LNCaP clone FGC (cell line): Measurements from ENCODE around the gene TRAK1.

ENCODE experiments used
- DNase-seq: peaks from one replicate; pipeline ENCODE4 v3.0.0-alpha.2; 2011; ENCODE audit warnings: low read depth
- H3K4me3 ChIP-seq: 2 replicates; pipeline ENCODE4 v1.5.1; 2011; ENCODE audit warnings: mild to moderate bottlenecking, low read depth, low read length, control low read depth
- CTCF ChIP-seq: IDR thresholded peaks from 2 replicates; pipeline ENCODE4 v1.5.1; 2012; ENCODE audit warnings: mild to moderate bottlenecking; ENCODE audit not compliant: control insufficient read depth, insufficient read depth; ENCODE audit errors: extremely low read depth

The TRAK1 gene

GRCh38 chr3:42117175-42118008 lies 26.2 kb downstream of the TRAK1 start:
- H3K4me3 ChIP-seq: no peak overlapping the region
- peak; percentile 72 for TF ChIP-seq CTCF
- no peak for DNase-seq

GRCh38 chr3:42118762-42119361 lies 27.7 kb downstream of the TRAK1 start:
- no peak overlapping the region for H3K4me3 ChIP-seq
- TF ChIP-seq CTCF: peak; percentile 71
- DNase-seq: no peak

GRCh38 chr3:42119561-42120355 lies 28.6 kb downstream of the TRAK1 start:
- no peak for TF ChIP-seq CTCF
- no peak overlapping the region for H3K4me3 ChIP-seq

GRCh38 chr3:42120866-42121265 lies 29.7 kb downstream of the TRAK1 start:
- no peak for TF ChIP-seq CTCF
- no peak for DNase-seq
- no peak overlapping the region for H3K4me3 ChIP-seq

More at GRCh38 chr3:42119561-42120355, 28.6 kb downstream of the TRAK1 start:
- no peak for DNase-seq

GRCh38 chr3:42122261-42123011 lies 31.3 kb downstream of the TRAK1 start:
- DNase-seq: no peak
- no peak for TF ChIP-seq CTCF
- H3K4me3 ChIP-seq: no peak overlapping the region

GRCh38 chr3:42123012-42123581 lies 31.9 kb downstream of the TRAK1 start:
- TF ChIP-seq CTCF: no peak
- peak; percentile 63 for DNase-seq
- H3K4me3 ChIP-seq: no peak overlapping the region
